IPS DF 4.7 (cell line): ENCODE results near the gene RBFOX2.
"Not testable (repeated sequence)": the region's sequence is repeated elsewhere in the genome, so short reads cannot be mapped to it uniquely, and the experiment has no call there.

Experiments
- DNase-seq: peaks from one replicate; pipeline ENCODE4 v3.0.0-alpha.2; 2013; ENCODE audit warnings: low spot score; ENCODE audit errors: extremely low read depth

The RBFOX2 gene

GRCh38 chr22:36009085-36009484 lies 19.5 kb downstream of the RBFOX2 start:
- DNase-seq = no peak

- DNase-seq = no peak
These were observed 20.1 kb downstream of the RBFOX2 start for GRCh38 chr22:36008565-36008964.

- no peak for DNase-seq
These were observed 20.5 kb downstream of the RBFOX2 start for GRCh38 chr22:36008131-36008530.

- DNase-seq = no peak
These were observed 24.5 kb downstream of the RBFOX2 start for GRCh38 chr22:36003972-36004674.

- DNase-seq = no peak
These were observed 25.8 kb downstream of the RBFOX2 start for GRCh38 chr22:36002718-36003260.

GRCh38 chr22:36002084-36002483 lies 26.5 kb downstream of the RBFOX2 start:
- DNase-seq = no peak

- no peak for DNase-seq
These were observed 29.9 kb downstream of the RBFOX2 start for GRCh38 chr22:35998748-35999147.

- no peak for DNase-seq
These were observed 31.2 kb downstream of the RBFOX2 start for GRCh38 chr22:35997438-35997837.

GRCh38 chr22:35996596-35996995 lies 32.0 kb downstream of the RBFOX2 start:
- DNase-seq = no peak

GRCh38 chr22:35995772-35996171 lies 32.9 kb downstream of the RBFOX2 start:
- DNase-seq = no peak

GRCh38 chr22:35995348-35995747 lies 33.3 kb downstream of the RBFOX2 start:
- no peak for DNase-seq

GRCh38 chr22:35993727-35994126 lies 34.9 kb downstream of the RBFOX2 start:
- DNase-seq = not testable (repeated sequence)

GRCh38 chr22:35993048-35993714 lies 35.4 kb downstream of the RBFOX2 start:
- no peak for DNase-seq

GRCh38 chr22:35991168-35991567 lies 37.5 kb downstream of the RBFOX2 start:
- no peak for DNase-seq

- DNase-seq = no peak
These were observed 40.6 kb downstream of the RBFOX2 start for GRCh38 chr22:35988030-35988429.

GRCh38 chr22:35987487-35987886 lies 41.1 kb downstream of the RBFOX2 start:
- no peak for DNase-seq

GRCh38 chr22:35986088-35986487 lies 42.5 kb downstream of the RBFOX2 start:
- DNase-seq = no peak

GRCh38 chr22:35985371-35985770 lies 43.3 kb downstream of the RBFOX2 start:
- no peak for DNase-seq

- no peak for DNase-seq
These were observed 44.1 kb downstream of the RBFOX2 start for GRCh38 chr22:35984183-35985175.

GRCh38 chr22:35981900-35982299 lies 46.7 kb downstream of the RBFOX2 start:
- no peak for DNase-seq

GRCh38 chr22:35978889-35979288 lies 49.7 kb downstream of the RBFOX2 start:
- no peak for DNase-seq

GRCh38 chr22:35978201-35978600 lies 50.4 kb downstream of the RBFOX2 start:
- DNase-seq = no peak
